Stimulated activated CD8-positive, alpha-beta memory T cell treated with anti-CD3 and anti-CD28 coated beads, Interleukin-2, amount 100 ng/mL, for 1 hour (primary cell): ENCODE results near the gene NTN5.
"Not testable (repeated sequence)": the region's sequence is repeated elsewhere in the genome, so short reads cannot be mapped to it uniquely, and the experiment has no call there.

Experiments used
- DNase-seq, 2 donors: peaks; one replicate each; pipeline ENCODE4 v3.0.0-alpha.2; 2020; ENCODE audit warnings: low read depth in 2 of 2

The NTN5 gene

GRCh38 chr19:48698046-48698445 lies 25.2 kb upstream of the NTN5 start:
- no peak for DNase-seq

- DNase-seq: no peak
These were observed 23.7 kb upstream of the NTN5 start for GRCh38 chr19:48696353-48697010.

GRCh38 chr19:48695743-48696352 lies 23.0 kb upstream of the NTN5 start, which contains the start of gene FUT2:
Gene FUT2 (plus strand): TSS chr19:48695971. CDS start chr19:48702957, 6,986 bp downstream.
- no peak for DNase-seq

- DNase-seq: not testable (repeated sequence)
These were observed 20.8 kb upstream of the NTN5 start for GRCh38 chr19:48693629-48694028.

- DNase-seq: no peak
These were observed 16.6 kb upstream of the NTN5 start for GRCh38 chr19:48689449-48689848.

GRCh38 chr19:48687776-48688175 lies 15.0 kb upstream of the NTN5 start:
- no peak for DNase-seq

- DNase-seq: not testable (repeated sequence)
These were observed 13.8 kb upstream of the NTN5 start for GRCh38 chr19:48686637-48687036.

- no peak for DNase-seq
These were observed 13.3 kb upstream of the NTN5 start for GRCh38 chr19:48686088-48686487.

- no peak for DNase-seq
These were observed 12.8 kb upstream of the NTN5 start for GRCh38 chr19:48685583-48685982.

- DNase-seq: no peak
These were observed 10.5 kb upstream of the NTN5 start for GRCh38 chr19:48683349-48683748.

GRCh38 chr19:48681127-48681470 lies 8.3 kb upstream of the NTN5 start:
- DNase-seq: no peak

GRCh38 chr19:48680436-48681126 lies 7.8 kb upstream of the NTN5 start:
- DNase-seq: no peak

- DNase-seq: not testable (repeated sequence)
These were observed 7.2 kb upstream of the NTN5 start for GRCh38 chr19:48680006-48680405.

GRCh38 chr19:48678201-48678600 lies 5.4 kb upstream of the NTN5 start:
- DNase-seq: no peak

GRCh38 chr19:48676887-48677286 lies 4.1 kb upstream of the NTN5 start:
- DNase-seq: no peak

- DNase-seq: no peak
These were observed 3.7 kb upstream of the NTN5 start for GRCh38 chr19:48676487-48676886.

- peak; percentile 41 to 48 for DNase-seq
These were observed 2.4 kb upstream of the NTN5 start for GRCh38 chr19:48674921-48675824.

- no peak for DNase-seq
These were observed 1.5 kb upstream of the NTN5 start for GRCh38 chr19:48674216-48674809.

- no peak for DNase-seq
These were observed 751 bp upstream of the NTN5 start for GRCh38 chr19:48673436-48674100.

- no peak for DNase-seq
These were observed 1.3 kb downstream of the NTN5 start for GRCh38 chr19:48671446-48671995.
